NCI-H2227 treated with DMSO at 0.1 percent for 48 hours (cell line): ENCODE data around the gene ADAD2.

Experiments
- DNase-seq: peaks from one replicate; lab custom pipeline; 2025; lab: John Stamatoyannopoulos, UW

ADAD2 gene

GRCh38 chr16:84190731-84191388, at the start of gene ADAD2:
Gene ADAD2 (plus strand): TSS chr16:84191157. CDS start chr16:84191231, 74 bp downstream.
- no peak for DNase-seq

GRCh38 chr16:84143081-84143480, 47.9 kb upstream of the ADAD2 start:
- DNase-seq: no peak

- no peak for DNase-seq
These were observed 47.2 kb upstream of the ADAD2 start for GRCh38 chr16:84143784-84144199.

- DNase-seq: no peak
These were observed 46.6 kb upstream of the ADAD2 start for GRCh38 chr16:84144209-84144858.

GRCh38 chr16:84144859-84145639, 45.9 kb upstream of the ADAD2 start, which contains the start of the genes DNAAF1 and HSDL1:
Gene DNAAF1 (plus strand): TSS chr16:84145308. CDS start chr16:84145441, 133 bp downstream.
Gene HSDL1 (minus strand): TSS chr16:84145177. CDS start chr16:84131321, 13,856 bp downstream.
- peak; percentile 38 for DNase-seq

- DNase-seq: no peak
These were observed 40.0 kb upstream of the ADAD2 start for GRCh38 chr16:84150926-84151325.

- no peak for DNase-seq
These were observed 37.2 kb upstream of the ADAD2 start for GRCh38 chr16:84153660-84154214.

- DNase-seq: no peak
These were observed 35.7 kb upstream of the ADAD2 start for GRCh38 chr16:84155226-84155625.

- no peak for DNase-seq
These were observed 35.2 kb upstream of the ADAD2 start for GRCh38 chr16:84155771-84156170.

GRCh38 chr16:84156342-84156784, 34.6 kb upstream of the ADAD2 start:
- no peak for DNase-seq

GRCh38 chr16:84159007-84159406, 31.9 kb upstream of the ADAD2 start:
- DNase-seq: peak; percentile 39

GRCh38 chr16:84159800-84160199, 31.2 kb upstream of the ADAD2 start:
- DNase-seq: no peak

GRCh38 chr16:84161037-84161436, 29.9 kb upstream of the ADAD2 start:
- DNase-seq: no peak

- DNase-seq: no peak
These were observed 29.2 kb upstream of the ADAD2 start for GRCh38 chr16:84161801-84162200.

GRCh38 chr16:84165746-84166145, 25.2 kb upstream of the ADAD2 start:
- no peak for DNase-seq

GRCh38 chr16:84166796-84167695, 23.9 kb upstream of the ADAD2 start:
- no peak for DNase-seq

GRCh38 chr16:84169765-84170310, 21.1 kb upstream of the ADAD2 start:
- no peak for DNase-seq

- DNase-seq: no peak
These were observed 16.6 kb upstream of the ADAD2 start for GRCh38 chr16:84174396-84174795.

- no peak for DNase-seq
These were observed 15.4 kb upstream of the ADAD2 start for GRCh38 chr16:84175350-84176081.
